Measurements from ENCODE around the gene CPLANE1. TPM values are rescaled to one million over a fixed set of nuclear protein-coding genes. Genes with fewer than 3 reads are reported as not detected.

The CPLANE1 gene
- total RNA-seq, 1 experiment from 2014 or later = 3.5 TPM

DNA sequence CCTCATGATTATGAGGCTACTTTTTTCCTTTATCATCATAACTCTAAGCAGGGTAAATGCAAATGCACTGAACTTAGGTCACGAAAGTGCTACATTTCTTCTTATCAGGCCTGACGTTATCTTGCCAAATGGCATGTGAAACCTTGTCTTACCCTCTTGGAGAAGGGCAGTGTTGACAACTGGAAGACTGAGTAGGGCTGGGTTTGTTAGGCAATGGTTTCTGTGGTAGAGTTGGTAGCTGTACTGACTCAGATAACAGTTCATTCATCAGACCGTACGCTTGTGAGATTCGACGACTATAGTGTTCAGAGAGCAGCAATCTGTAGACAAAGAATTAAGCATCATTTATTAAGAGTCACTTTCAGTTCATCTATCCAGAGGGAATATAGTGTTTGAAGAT, 127.7 kb downstream of the CPLANE1 start:
- no peak for ATAC-seq
- H3K9me2 ChIP-seq (ENCODE audit: insufficient read depth) = no peaks in the 10 kb centered on the region
- H3K4me3 ChIP-seq (replicated peaks in 1 of 2; ENCODE audit: low read depth in 1 of 2, low read length in 2 of 2) = no peak overlapping the region
- H3K9me3 ChIP-seq (ENCODE audit: control insufficient read depth in 1 of 2, insufficient read depth in 1 of 2, low read depth in 1 of 2, low read length in 2 of 2) = no peaks in the 10 kb centered on the region
- CTCF ChIA-PET = no interaction called here
- no peaks in the 10 kb centered on the region for H3K36me3 ChIP-seq (ENCODE audit: control insufficient read depth in 1 of 2, insufficient read depth in 2 of 2, low read length in 2 of 2)
- H2AFZ ChIP-seq (ENCODE audit: low read depth, low read length, poor library complexity, severe bottlenecking) = no peak overlapping the region
- no peaks in the 10 kb centered on the region for H4K20me1 ChIP-seq (ENCODE audit: insufficient read depth)
- H3K4me2 ChIP-seq (ENCODE audit: low read length) = no peak overlapping the region
- H3K27me3 ChIP-seq (ENCODE audit: insufficient read depth, low read length) = no peaks in the 10 kb centered on the region
- intact Hi-C loops (cut with micrococcal nuclease) = no loop called here
- POLR2A ChIA-PET = no interaction called here
- TF ChIP-seq EZH2 (IDR thresholded peaks at IDR 0.05) = no peak
- no peak for TF ChIP-seq CEBPB (IDR thresholded peaks at IDR 0.05; ENCODE audit: low read depth)
- TF ChIP-seq, protein P1, sequence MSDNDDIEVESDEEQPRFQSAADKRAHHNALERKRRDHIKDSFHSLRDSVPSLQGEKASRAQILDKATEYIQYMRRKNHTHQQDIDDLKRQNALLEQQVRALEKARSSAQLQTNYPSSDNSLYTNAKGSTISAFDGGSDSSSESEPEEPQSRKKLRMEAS (IDR thresholded peaks at IDR 0.05) = no peak
- TF ChIP-seq POLR2AphosphoS5 (IDR thresholded peaks at IDR 0.05; ENCODE audit: low read depth, low read length) = no peak
- TF ChIP-seq ELF1 (IDR thresholded peaks at IDR 0.05; ENCODE audit: borderline replicate concordance, low read depth) = no peak
- TF ChIP-seq, protein P2, sequence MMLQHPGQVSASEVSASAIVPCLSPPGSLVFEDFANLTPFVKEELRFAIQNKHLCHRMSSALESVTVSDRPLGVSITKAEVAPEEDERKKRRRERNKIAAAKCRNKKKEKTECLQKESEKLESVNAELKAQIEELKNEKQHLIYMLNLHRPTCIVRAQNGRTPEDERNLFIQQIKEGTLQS (IDR thresholded peaks at IDR 0.05) = no peak
- no peak for TF ChIP-seq EGR1 (IDR thresholded peaks at IDR 0.05; ENCODE audit: low read depth)
- TF ChIP-seq FOSL1 (IDR thresholded peaks at IDR 0.05; ENCODE audit: low read depth) = no peak
- TF ChIP-seq ZFX (IDR thresholded peaks at IDR 0.05) = no peak
- no peak for TF ChIP-seq SRF (IDR thresholded peaks at IDR 0.05; ENCODE audit: low read depth)
- no peak for TF ChIP-seq RAD21 (IDR thresholded peaks at IDR 0.05; ENCODE audit: low read depth)
- no peak for TF ChIP-seq SIN3A (IDR thresholded peaks at IDR 0.05; ENCODE audit: low read depth)
- no peak for TF ChIP-seq SP1 (IDR thresholded peaks at IDR 0.05; ENCODE audit: low read depth)
- no peaks in the 10 kb centered on the region for H3K4me1 ChIP-seq (ENCODE audit: control insufficient read depth in 1 of 2, insufficient read depth in 2 of 2, low read length in 2 of 2)
- BruUV-seq (replicated peaks) = no TSS peak
- no peak overlapping the region for H3K9ac ChIP-seq (ENCODE audit: low read length)
- no peaks in the 10 kb centered on the region for H3K79me2 ChIP-seq (ENCODE audit: insufficient read depth, low read length)
- DNase-seq (ENCODE audit: low read depth, low spot score) = no peak
- H3K27ac ChIP-seq (ENCODE audit: low read depth, low read length) = no peak overlapping the region
- RAD21 ChIA-PET (ENCODE audit: low non-redundant PET in 1 of 2, low total read pairs in 2 of 2, uncharacterized antibody in 2 of 2, unreplicated experiment in 2 of 2) = no interaction called here

DNA sequence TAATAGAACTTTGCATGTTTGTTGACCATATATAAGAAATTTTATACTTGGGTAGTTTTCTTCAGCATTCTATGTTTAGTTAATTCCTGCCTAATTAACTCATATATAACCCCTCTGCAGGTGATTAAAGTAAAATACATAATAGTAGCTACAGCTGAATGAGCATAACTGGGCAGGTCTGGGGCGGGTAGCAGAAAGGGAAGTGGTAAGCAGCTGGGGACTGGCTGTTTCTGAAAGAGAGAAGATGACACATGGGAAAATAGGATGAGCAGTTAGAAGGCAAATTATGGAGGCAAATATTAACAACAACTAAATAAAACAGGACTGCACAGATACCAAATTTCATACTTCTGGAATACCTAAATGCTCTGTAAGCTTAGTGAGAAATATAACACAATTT, 128.1 kb downstream of the CPLANE1 start:
- H3K36me3 ChIP-seq (ENCODE audit: control insufficient read depth in 1 of 2, insufficient read depth in 2 of 2, low read length in 2 of 2) = no peaks in the 10 kb centered on the region
- no peak overlapping the region for H3K27ac ChIP-seq (ENCODE audit: low read depth, low read length)
- no peak for DNase-seq (ENCODE audit: low read depth, low spot score)

More for the DNA sequence above, 128.1 kb downstream of the CPLANE1 start:
- H3K4me1 ChIP-seq (ENCODE audit: control insufficient read depth in 1 of 2, insufficient read depth in 2 of 2, low read length in 2 of 2) = no peaks in the 10 kb centered on the region
- no peak overlapping the region for H3K9ac ChIP-seq (ENCODE audit: low read length)
- H3K9me2 ChIP-seq (ENCODE audit: insufficient read depth) = no peaks in the 10 kb centered on the region
- no peak overlapping the region for H3K4me2 ChIP-seq (ENCODE audit: low read length)
- H3K79me2 ChIP-seq (ENCODE audit: insufficient read depth, low read length) = no peaks in the 10 kb centered on the region
- RAD21 ChIA-PET (ENCODE audit: low non-redundant PET in 1 of 2, low total read pairs in 2 of 2, uncharacterized antibody in 2 of 2, unreplicated experiment in 2 of 2) = no interaction called here
- no TSS peak for BruUV-seq (replicated peaks)
- no peak overlapping the region for H2AFZ ChIP-seq (ENCODE audit: low read depth, low read length, poor library complexity, severe bottlenecking)
- POLR2A ChIA-PET = no interaction called here
- no peaks in the 10 kb centered on the region for H3K9me3 ChIP-seq (ENCODE audit: control insufficient read depth in 1 of 2, insufficient read depth in 1 of 2, low read depth in 1 of 2, low read length in 2 of 2)
- CTCF ChIA-PET = no interaction called here
- no peak for TF ChIP-seq SP1 (IDR thresholded peaks at IDR 0.05; ENCODE audit: low read depth)
- no peak for TF ChIP-seq ZFX (IDR thresholded peaks at IDR 0.05)
- no peak for TF ChIP-seq EGR1 (IDR thresholded peaks at IDR 0.05; ENCODE audit: low read depth)
- no peak for TF ChIP-seq RAD21 (IDR thresholded peaks at IDR 0.05; ENCODE audit: low read depth)
- TF ChIP-seq, protein P3, sequence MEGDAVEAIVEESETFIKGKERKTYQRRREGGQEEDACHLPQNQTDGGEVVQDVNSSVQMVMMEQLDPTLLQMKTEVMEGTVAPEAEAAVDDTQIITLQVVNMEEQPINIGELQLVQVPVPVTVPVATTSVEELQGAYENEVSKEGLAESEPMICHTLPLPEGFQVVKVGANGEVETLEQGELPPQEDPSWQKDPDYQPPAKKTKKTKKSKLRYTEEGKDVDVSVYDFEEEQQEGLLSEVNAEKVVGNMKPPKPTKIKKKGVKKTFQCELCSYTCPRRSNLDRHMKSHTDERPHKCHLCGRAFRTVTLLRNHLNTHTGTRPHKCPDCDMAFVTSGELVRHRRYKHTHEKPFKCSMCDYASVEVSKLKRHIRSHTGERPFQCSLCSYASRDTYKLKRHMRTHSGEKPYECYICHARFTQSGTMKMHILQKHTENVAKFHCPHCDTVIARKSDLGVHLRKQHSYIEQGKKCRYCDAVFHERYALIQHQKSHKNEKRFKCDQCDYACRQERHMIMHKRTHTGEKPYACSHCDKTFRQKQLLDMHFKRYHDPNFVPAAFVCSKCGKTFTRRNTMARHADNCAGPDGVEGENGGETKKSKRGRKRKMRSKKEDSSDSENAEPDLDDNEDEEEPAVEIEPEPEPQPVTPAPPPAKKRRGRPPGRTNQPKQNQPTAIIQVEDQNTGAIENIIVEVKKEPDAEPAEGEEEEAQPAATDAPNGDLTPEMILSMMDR (IDR thresholded peaks at IDR 0.05 in 2 of 3, conservative IDR thresholded peaks at IDR 0.05 in 1 of 3; ENCODE audit: borderline replicate concordance in 1 of 3, insufficient read depth in 1 of 3, low read depth in 2 of 3, low read length in 2 of 3) = no peak
- no peak for TF ChIP-seq EZH2 (IDR thresholded peaks at IDR 0.05)
- H3K4me3 ChIP-seq (replicated peaks in 1 of 2; ENCODE audit: low read depth in 1 of 2, low read length in 2 of 2) = no peak overlapping the region
- H3K27me3 ChIP-seq (ENCODE audit: insufficient read depth, low read length) = no peaks in the 10 kb centered on the region
- no peaks in the 10 kb centered on the region for H4K20me1 ChIP-seq (ENCODE audit: insufficient read depth)
- intact Hi-C loops (cut with micrococcal nuclease) = no loop called here
- ATAC-seq = no peak

Measured in HCT116 (cell line).